Testis (tissue), 2 donors: Measurements from ENCODE around the gene ENDOV.

Experiments used
- CTCF ChIP-seq, 3 experiments: fragments of 450-650 bp in 2 of 3; fragments of 200-600 bp in 1 of 3; sonication (generic) in 1 of 3; IDR thresholded peaks; one replicate each; pipeline ENCODE4 v1.5.1; 2016 to 2019; ENCODE audit warnings: antibody characterized with exemption in 3 of 3, mild to moderate bottlenecking in 2 of 3, moderate library complexity in 1 of 3
- POLR2A ChIP-seq: fragments of 450-650 bp; IDR thresholded peaks from one replicate; pipeline ENCODE4 v1.6.1; 2017; ENCODE audit warnings: antibody characterized with exemption, mild to moderate bottlenecking, moderate library complexity

GRCh38 chr17:80452173-80452915 is 37.4 kb downstream of the ENDOV start:
- no peak for TF ChIP-seq POLR2A
- no peak for TF ChIP-seq CTCF (IDR thresholded peaks at IDR 0.05)
